GM21381 (cell line): ENCODE results near the gene IRX2.

Experiments used
- ATAC-seq: cut with Tn5 transposase; IDR thresholded peaks from one replicate; pipeline ENCODE4 v1.9.1; 2021; ENCODE audit warnings: mild to moderate bottlenecking, moderate library complexity; ENCODE audit not compliant: unreplicated experiment

Gene IRX2

GRCh38 chr5:2699231-2699630 lies 52.2 kb downstream of the IRX2 start:
- ATAC-seq = no peak

DNA sequence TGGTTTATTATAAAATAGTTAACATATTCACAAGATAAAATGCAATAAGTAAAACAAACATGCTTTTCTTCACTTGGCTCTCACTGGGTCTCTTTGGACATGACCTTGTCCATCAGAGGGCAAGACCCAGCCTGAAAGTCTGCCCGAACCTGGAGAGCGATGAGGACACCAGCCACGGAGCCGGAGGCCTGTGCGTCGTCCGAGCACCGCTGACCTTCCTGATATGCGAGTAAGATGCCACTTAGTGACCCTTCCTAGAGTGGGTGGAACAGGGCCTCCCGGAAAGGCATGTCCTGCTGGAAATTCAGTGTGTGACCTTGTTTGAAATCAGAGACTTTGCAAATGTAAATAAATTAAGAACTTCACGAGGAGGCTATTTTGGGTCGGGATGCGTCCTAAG lies 52.9 kb downstream of the IRX2 start:
- ATAC-seq = no peak

DNA sequence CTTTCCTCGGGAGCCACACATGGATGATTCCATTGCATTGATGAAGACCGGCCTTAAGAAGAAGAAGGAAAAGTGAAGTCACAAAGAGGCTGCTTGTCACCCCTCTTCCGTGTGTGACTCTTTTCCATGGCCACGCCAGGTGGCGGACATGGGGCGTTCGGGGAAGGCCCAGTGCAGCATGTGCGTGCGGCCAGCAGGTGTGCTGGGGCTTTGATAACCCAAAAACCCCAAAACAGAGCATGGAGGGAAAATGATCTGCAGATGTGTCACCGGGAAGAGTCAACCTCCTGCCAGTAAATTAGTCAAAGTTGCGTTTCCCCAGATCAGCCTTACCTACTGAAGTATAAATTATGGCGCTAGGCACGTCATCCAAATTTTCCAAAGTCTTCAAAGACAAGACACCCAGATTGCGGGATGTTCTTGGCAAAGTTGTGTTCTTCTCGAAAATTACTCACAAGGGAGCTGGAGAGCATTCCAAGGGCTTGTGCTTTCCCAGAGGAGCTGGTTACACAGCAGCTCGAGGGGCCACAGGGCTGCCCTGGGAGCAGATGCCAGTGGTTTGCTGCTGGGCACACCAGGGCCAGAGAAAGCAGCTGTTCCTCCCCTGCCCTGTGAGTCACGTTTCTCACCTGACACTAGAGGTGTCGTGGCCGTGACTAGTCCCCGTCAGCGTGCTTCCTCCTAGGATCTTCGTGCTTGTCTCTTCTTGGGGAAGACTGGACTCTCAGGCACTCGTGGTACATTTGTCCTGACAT lies 53.9 kb downstream of the IRX2 start:
- no peak for ATAC-seq

DNA sequence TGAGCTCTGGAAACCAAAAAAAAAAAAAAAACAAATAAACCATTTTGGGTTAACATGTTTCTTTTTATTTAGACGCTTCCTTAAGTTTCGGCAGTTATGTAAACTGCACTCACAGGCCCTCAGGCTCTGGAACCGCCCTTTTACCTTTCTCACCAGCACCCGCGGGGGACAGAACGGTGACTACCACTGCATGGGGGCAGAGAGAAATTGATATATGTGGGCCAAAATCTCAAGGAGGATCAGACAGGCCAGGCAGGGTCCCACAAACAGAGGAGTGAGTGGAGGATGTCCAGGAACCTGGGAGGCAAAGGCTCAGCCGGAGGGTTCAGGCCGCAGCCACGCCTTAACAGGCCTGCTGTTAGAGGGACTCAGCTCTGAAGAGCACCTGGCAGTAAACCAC lies 54.4 kb downstream of the IRX2 start:
- ATAC-seq = no peak
